Stimulated activated CD8-positive, alpha-beta memory T cell treated with anti-CD3 and anti-CD28 coated beads, Interleukin-12 subunit alpha, Interleukin-12 subunit beta, amount 100 ng/mL, for 24 hours (primary cell): ENCODE data around the gene PHF2.

Experiments
- DNase-seq: peaks from one replicate; pipeline ENCODE4 v3.0.0-alpha.2; 2020; ENCODE audit errors: extremely low read depth

The PHF2 gene

DNA sequence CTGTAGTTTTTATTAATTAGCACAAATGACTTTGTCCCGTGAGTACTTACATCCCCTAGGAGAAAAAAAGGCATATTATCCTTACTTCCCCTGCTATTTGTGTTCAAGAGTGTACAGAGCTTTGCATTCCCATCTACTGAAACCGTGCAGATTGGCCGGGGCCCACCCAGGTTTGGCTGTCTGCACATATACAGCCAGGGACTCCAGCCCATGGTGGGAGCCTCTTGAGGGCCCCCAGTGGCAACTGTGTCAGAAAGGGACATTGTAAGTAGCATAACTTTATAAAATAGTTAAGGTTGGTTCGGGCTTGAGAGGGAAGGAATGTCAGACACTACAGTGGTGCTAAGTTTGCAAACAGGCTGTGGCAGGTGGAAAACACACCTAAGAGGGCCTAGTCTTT, 24.7 kb downstream of the PHF2 start:
- no peak for DNase-seq

- DNase-seq = no peak
These were observed 25.3 kb downstream of the PHF2 start for GRCh38 chr9:93601666-93602065.

- no peak for DNase-seq
These were observed 26.6 kb downstream of the PHF2 start for GRCh38 chr9:93603011-93603410.

GRCh38 chr9:93603906-93604326, 27.5 kb downstream of the PHF2 start:
- no peak for DNase-seq

- DNase-seq = no peak
These were observed 29.8 kb downstream of the PHF2 start for GRCh38 chr9:93606187-93606586.

DNA sequence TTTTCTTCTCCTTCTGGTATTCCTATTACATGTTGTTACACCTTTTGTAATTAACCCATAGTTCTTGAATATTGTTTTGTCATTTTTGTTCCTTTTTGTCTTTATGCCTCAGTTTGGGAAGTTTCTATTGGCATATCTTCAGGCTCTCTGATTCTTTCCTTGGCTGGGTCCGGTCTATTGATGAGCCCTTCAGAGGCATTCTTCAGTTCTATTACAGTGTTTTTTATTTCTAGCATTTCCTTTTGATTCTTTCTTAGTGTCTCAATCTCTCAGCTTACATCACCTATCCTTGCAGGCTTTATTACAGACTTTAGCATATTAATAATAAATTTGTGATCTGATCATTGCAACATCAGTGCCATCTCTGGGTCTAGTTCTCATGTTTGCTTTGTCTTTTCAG, 33.8 kb downstream of the PHF2 start:
- no peak for DNase-seq

DNA sequence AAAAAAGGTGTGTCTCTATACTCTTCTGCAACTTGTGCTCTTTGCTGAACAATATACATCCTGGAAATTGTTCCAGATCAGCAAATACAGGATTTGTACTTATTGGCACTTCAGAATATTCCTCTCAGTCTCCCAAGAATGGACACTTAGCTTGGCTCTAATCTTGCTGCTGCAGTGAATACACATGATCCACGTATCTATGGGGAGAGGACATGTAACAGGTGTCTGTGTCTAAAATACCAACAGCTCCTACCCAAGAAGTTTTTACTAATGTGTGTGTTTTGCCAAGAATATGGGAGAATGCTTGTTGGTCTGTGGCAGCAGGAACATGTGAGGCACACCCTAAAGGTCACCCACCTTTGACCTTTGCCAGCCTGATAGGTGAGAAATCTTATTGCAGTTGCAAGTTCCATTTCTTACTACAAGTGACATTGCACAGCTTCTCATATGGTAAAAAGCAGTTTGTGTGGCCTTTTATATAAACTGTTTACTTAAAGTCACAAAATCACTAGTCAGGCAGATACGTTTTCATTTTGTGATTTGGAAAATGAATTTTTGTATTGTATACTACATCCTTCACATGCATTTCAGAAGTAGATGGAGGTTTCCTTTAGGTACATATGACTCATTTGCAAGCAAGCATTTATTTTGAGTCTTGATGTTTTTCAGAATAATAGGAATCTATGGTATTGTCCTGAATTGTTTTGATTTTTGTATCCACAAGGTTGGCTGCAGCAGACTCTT, 35.8 kb downstream of the PHF2 start:
- no peak for DNase-seq

DNA sequence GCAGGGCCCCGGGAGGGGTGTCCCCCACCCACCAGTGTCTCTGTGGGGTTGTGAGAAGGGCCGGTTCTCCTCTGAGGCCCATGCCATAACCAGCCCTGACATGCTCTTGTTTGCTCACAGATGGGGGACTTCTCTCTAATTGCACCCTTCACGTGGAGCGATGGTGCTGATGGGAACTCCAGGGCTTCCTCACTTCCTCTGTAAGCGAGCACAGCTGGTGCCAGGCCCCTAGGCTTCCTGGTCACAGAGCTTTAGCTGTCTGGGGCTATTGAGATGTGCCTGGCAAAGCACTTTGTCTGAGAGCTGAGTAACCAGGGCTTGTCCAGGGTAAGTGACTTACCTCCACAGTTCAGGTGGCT, 36.4 kb downstream of the PHF2 start:
- no peak for DNase-seq

DNA sequence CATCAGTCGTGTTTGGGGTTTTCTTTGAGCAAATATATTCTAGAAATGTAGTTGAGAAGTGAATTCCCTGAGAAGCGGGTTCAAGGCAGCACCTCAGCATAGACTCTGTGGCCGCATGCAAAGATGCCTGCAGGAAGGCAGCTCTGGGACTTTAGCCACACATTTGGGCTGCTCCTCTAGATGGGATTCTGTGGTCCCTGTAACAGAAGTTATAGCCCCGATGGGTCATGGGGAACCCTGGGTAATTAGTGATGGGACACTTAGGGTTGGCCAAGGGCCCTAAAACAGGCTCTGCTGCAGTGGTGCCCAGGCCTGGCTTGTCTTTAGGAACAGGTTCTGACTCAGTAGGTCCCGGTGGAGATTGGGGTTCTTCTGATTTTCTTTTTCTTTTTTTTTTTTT, 36.8 kb downstream of the PHF2 start:
- no peak for DNase-seq

DNA sequence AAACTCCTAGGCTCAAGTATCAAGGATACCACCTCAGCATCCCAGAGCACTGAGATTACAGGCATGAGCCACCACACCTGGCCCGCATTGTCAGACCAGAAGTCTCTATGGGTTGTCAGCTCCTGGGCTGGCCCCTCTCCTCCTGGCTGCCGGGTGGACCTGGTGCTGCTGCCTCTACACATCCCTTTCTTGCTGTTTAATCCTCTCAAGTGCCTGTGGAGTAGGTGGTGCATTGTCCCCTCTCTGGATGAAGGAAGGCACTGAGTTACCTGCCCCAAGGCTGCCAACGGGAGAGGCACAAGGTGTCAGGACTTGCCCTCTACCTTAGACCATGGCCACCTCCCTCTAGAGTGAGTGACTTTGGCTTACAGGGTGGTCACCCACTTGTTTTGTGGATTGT, 37.4 kb downstream of the PHF2 start:
- DNase-seq = no peak

- no peak for DNase-seq
These were observed 38.6 kb downstream of the PHF2 start for GRCh38 chr9:93614830-93615468.

DNA sequence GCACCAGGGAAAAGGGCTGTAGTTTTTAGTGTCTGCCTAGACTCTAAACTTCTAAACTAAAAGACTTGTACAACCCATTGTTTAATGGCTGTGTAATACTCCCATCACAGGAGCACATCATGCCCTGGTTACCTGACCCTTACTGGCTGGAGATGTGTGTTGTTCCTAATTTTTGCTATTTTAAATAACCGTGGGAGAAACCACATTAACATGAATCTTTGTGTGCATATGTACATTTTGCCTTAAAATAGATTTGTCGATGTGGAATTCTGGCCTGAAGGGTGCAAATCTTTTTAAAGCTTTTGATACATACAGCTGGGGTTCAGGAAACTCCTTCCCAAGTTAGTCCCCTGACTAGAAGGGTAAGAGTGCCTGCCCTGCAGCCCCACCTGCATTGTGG, 39.7 kb downstream of the PHF2 start:
- no peak for DNase-seq

DNA sequence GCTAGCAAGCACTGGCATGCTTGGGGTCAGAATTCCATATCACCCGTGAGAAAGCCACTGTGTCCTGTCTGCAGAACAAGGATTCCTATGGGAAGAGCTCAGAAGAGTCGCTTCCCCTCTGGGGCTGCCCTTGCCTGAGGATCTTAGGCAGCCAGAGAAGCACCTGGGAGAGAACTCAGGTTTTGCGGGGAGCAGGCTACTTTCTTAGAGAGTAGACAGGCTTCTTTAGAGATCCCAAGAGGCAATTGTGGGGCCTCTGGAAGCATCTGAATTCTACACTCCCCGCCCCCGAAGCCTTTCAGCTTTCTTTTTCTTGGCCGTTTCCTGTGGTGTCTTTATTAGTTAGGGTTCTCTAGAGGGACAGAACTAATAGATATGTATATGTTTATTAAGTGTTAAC, 40.9 kb downstream of the PHF2 start:
- no peak for DNase-seq

- no peak for DNase-seq
These were observed 42.9 kb downstream of the PHF2 start for GRCh38 chr9:93619272-93619775.

GRCh38 chr9:93620041-93620506, 43.7 kb downstream of the PHF2 start:
- DNase-seq = no peak

- no peak for DNase-seq
These were observed 44.8 kb downstream of the PHF2 start for GRCh38 chr9:93620881-93621820.

DNA sequence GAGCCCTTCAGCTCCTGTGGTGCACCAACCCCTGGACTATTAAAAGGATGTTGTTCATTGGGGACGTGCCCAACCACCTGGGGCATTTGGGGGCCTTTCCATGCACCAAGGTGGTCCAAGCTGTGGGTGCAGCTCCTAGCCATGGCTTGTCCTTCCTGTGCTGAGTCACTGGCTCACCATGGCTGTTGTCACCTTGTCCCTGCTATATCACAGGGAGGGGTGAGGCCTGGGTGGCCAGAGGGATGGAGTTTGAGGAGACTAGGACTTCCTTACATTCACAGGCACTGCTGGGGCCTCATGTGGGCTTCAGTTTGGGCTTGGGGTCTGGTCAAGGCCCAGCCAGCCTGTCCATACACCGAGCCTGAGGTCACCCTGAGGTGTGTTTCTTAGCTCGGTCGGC, 45.5 kb downstream of the PHF2 start:
- no peak for DNase-seq

DNA sequence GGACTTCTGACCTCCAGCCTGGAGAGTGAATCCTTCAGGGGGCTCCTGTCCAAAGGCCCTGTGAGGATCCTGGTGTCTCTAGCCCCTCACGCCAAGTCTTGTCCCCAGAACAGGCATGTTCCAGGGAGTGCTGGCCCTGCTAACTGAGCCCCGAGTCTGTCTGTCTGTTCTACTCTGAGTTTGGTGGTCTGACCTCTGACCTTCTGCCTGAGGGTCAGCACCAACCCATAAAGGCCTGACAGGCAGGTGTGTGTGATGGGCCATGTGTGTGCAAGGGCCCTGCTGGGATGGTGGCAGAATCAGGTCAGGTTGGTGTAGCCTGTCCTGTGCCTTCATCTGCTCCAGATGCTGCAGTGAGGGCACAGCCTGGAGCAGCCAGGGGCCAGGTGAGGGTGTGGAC, 46.3 kb downstream of the PHF2 start:
- no peak for DNase-seq

GRCh38 chr9:93623753-93624152, 47.4 kb downstream of the PHF2 start:
- no peak for DNase-seq

DNA sequence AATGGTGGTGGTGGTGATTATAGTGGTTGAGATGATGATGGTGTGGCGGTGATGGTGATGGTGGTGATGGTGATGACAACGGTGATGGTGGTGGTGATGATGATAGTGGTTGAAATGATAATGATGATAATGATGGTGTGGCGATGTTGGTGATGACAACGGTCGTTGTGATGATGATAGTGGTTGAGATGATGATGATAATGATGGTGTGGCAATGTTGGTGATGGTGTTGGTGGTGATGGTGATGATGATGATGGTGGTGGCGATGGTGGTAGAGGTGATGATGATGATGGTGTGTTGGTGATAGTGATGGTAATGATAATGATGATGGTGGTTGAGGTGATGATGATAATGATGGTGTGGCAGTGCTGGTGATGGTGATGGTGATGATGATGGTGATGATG, 48.0 kb downstream of the PHF2 start:
- no peak for DNase-seq

GRCh38 chr9:93624977-93625376, 48.6 kb downstream of the PHF2 start:
- no peak for DNase-seq

- DNase-seq = no peak
These were observed 53.5 kb downstream of the PHF2 start for GRCh38 chr9:93629920-93630319.
